ENCODE data around the gene CFAP53.
A peak's percentile ranks its signal among the peaks of the same experiment; 100 is the strongest.
"Not testable (repeated sequence)": the region's sequence is repeated elsewhere in the genome, so short reads cannot be mapped to it uniquely, and the experiment has no call there.

CFAP53 gene

DNA sequence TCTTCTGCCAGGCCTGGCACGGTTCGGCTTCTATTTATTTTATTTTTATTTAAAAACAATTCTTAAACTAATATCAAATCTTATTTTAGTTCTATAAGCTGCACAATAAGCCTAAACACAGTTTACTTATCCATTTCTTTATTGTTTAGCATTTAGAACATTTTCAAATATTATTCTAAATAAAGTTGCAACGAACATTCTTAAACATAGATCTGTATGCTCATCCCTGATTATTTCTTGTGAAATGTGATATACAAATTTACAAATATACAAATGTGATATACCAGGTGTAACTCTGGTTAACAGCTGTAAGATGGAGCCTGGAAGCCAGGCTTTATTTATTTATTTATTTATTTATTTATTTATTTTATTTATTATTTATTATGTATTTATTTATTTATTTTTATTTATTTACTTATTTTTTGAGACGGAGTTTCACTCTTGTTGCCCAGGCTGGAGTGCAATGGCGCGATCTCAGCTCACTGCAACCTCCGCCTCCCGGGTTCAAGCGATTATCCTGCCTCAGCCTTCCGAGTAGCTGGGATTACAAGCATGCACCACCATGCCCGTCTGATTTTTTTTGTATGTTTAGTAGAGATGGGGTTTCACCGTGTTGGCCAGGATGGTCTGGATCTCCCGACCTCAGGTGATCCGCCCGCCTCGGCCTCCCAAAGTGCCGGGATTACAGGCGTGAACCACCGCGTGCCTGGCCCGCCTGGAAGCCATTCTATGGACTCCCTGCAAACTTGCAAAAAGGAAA is 22.2 kb upstream of the CFAP53 start:
- not testable (repeated sequence) for DNase-seq (ENCODE audit: low read depth, low spot score)
- peak overlapping the region; percentile 78 for H3K27ac ChIP-seq

- peak; percentile 97 for DNase-seq (ENCODE audit: low read depth, low spot score)
- H3K27ac ChIP-seq, result peak within 1 kb of the TSS; percentile 78
Measured at GRCh38 chr18:50287441-50288347, 21.4 kb upstream of the CFAP53 start, which contains the start of gene CXXC1. CXXC1 (minus strand) TSS chr18:50287692; CDS start chr18:50287589, 103 bp downstream.

DNA sequence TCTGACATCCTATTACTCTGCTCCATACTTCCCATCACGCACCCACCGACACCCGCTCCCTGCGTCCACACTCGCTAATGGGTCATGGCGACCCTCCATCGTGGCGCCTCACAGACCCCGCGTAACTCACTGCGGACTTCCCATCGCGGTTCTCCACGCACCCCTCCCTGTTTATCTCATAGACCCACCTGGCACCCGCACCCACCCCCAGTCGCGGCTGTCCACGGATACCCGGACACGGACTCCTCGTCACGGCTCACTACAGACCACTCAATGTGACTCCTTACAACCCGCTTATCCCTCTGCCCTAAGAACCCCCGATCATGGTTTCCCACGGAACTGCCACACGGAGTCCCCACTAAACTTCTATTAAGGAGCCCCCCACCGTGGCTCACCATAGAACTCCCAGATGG is 20.7 kb upstream of the CFAP53 start:
- no peak for DNase-seq (ENCODE audit: low read depth, low spot score)
- peak overlapping the region; percentile 78 for H3K27ac ChIP-seq

DNA sequence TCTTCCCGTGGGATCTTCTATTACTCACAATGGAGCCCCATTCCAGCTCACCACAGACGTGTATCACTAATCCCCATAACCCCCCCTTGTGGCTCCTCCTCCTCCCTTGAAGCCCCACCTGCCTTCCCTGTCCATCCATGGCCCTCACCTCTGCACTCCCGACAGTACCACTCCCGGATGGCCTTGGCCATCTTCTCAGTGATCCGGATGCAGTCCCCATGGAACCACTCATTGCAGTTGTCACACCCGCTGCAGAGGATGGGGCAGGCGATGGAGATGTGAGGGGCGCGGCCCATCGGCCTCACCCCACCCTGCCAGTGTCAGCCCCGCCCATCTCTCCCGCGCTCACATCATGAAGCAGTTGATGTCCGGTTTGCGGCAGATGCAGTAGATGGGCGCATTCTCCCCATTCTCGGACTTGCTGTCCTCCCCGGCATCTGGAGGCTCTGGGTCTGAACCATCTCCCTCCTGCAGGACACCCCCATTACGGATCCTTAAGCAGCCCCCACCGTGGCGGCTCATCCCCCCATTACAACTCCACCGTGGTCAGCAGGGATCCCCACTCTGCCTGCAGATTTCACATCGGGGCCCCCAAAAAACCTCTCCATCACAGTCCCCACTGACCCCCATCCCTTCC is 20.2 kb upstream of the CFAP53 start:
- no peak for DNase-seq (ENCODE audit: low read depth, low spot score)
- H3K27ac ChIP-seq, result peak overlapping the region; percentile 78

- peak overlapping the region; percentile 65 for H3K27ac ChIP-seq
- no peak for DNase-seq (ENCODE audit: low read depth, low spot score)
Measured at GRCh38 chr18:50285631-50286321, 19.5 kb upstream of the CFAP53 start.

GRCh38 chr18:50285071-50285470 is 18.8 kb upstream of the CFAP53 start:
- DNase-seq (ENCODE audit: low read depth, low spot score), result no peak
- H3K27ac ChIP-seq, result peak overlapping the region; percentile 65

- DNase-seq (ENCODE audit: low read depth, low spot score), result peak; percentile 66
- H3K27ac ChIP-seq, result peak overlapping the region; percentile 65
Measured at GRCh38 chr18:50284255-50284885, 18.1 kb upstream of the CFAP53 start.

GRCh38 chr18:50283469-50284209 is 17.3 kb upstream of the CFAP53 start:
- DNase-seq (ENCODE audit: low read depth, low spot score), result no peak
- H3K27ac ChIP-seq, result peak overlapping the region; percentile 65

GRCh38 chr18:50282521-50283335 is 16.4 kb upstream of the CFAP53 start:
- H3K27ac ChIP-seq, result peak overlapping the region; percentile 96
- DNase-seq (ENCODE audit: low read depth, low spot score), result no peak

GRCh38 chr18:50281972-50282520 is 15.8 kb upstream of the CFAP53 start:
- H3K27ac ChIP-seq, result peak overlapping the region; percentile 96
- no peak for DNase-seq (ENCODE audit: low read depth, low spot score)

DNA sequence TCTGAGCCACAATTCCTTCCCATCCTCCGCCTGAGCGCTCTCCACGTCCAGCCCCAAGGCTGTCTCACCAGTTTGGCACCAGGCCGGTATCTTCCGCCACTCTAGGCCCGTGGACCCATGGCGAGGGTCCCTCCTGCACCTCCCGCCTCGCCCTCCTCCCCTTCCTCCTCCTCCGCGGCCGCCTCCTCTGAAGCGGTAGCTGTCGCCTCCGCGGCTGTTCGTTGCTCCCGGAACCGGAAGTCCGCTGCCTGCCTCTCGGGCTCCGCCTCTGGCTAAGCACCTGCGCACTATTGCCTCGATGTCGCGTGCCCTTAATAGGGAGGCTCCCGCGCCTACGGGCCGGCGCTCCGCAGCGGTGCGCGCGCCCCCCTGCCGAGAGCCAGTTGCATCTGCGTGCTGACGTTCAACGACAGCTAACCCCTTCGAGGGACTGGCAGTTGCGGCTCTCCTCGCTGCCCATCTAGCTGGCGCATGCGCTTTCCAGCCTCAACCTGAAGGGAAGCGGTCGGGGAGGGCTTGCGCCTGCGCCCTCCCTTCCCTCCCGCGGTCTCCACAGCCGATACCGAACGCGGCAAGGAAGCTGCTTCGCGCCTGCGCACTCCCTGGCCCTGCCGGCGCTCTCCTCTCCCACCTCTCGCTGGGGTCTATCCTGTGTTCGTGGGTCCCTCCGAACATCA is 15.1 kb upstream of the CFAP53 start, which contains the start of gene MBD1:
TSS of gene MBD1 (minus strand) at position 229 of the 677 bp plus-strand sequence. CDS start 1,531 bp downstream, outside the sequence.
- peak; percentile 85 for DNase-seq (ENCODE audit: low read depth, low spot score)
- H3K27ac ChIP-seq, result peak within 1 kb of the TSS; percentile 96

GRCh38 chr18:50280707-50281294 is 14.5 kb upstream of the CFAP53 start:
- H3K27ac ChIP-seq, result peak overlapping the region; percentile 96
- no peak for DNase-seq (ENCODE audit: low read depth, low spot score)

DNA sequence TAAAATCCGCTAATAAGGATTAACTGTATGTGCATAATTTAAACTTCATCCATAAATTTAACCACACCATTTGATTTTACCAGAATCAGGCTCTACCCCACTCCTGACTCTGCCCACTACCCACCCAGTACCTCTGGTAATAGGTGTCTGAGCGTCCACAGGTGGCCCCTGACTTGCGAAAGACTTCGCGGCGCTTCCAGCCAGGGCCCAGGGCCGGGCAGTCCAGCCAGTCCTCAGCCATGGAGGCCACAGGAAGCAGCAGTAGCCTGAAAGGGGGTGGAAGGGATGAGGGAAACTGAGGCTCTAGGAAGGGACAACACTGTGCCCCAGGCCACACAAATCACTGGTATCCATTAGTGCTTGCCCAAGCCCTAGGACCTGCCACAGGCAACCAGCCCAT is 13.5 kb upstream of the CFAP53 start:
- H3K27ac ChIP-seq, result peak overlapping the region; percentile 96
- no peak for DNase-seq (ENCODE audit: low read depth, low spot score)

- peak overlapping the region; percentile 96 for H3K27ac ChIP-seq
- DNase-seq (ENCODE audit: low read depth, low spot score), result peak; percentile 57
Measured at GRCh38 chr18:50277942-50278341, 11.6 kb upstream of the CFAP53 start.

DNA sequence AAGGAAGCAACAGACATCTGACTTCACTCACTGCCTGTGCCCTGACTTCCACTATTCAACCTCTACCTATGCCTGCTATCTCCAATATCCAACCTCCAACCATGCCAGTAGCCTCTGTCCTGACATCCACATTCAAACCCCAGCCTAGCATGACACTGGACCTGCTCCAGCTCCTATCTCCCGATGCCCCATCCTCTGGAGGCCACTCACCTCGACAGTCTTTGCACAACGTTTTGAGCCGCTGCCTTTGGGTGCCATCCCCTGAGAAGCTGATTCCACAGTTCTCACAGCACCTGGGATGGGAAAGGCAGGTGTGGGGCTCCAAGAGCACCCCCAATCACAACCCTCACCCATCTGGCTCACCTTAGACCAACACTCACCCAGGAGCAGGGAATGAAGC is 10.2 kb upstream of the CFAP53 start:
- DNase-seq (ENCODE audit: low read depth, low spot score), result no peak
- H3K27ac ChIP-seq, result peak overlapping the region; percentile 96

GRCh38 chr18:50275503-50276036 is 9.3 kb upstream of the CFAP53 start:
- H3K27ac ChIP-seq, result peak overlapping the region; percentile 96
- no peak for DNase-seq (ENCODE audit: low read depth, low spot score)
